ENCODE measurements around the gene STAG1.
A peak's percentile ranks its signal among the peaks of the same experiment; 100 is the strongest.
"Not testable (repeated sequence)": the region's sequence is repeated elsewhere in the genome, so short reads cannot be mapped to it uniquely, and the experiment has no call there.

Gene STAG1

DNA sequence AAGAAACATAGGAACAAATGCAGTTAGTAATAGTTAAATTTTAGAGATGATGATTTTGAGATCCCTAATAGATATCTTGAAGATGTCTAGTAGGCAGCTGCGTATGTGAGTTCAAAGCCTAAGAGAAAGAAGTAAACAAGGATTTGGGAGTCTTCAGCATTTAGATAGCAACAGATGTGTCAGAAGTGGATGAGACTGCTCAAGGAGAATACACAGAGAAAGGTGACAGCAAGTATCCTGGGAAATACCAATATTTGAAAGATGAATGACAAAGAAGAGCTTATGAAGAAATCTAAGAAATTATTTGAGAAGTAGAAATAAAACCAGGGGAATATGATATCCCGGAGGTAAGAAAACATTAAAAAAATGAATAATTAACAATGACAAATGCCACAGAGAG lies 371.1 kb downstream of the STAG1 start:
- DNase-seq: no peak

DNA sequence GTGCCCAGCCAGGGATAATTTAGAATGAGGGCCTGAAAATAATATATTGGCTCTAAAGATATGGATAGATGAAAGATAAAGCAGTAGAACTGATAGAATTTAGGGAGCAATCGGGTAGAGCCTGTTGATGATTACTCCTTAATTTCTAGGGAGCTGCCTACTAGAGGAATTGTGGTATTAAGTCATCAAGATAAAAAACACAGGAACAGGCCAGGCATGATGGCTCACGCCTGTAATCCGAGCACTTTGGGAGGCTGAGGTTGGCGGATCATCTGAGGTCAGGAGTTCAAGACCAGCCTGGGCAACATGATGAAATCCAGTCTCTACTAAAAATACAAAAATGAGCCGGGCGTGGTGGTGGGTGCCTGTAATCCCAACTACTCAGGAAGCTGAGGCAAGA lies 371.6 kb downstream of the STAG1 start:
- DNase-seq: no peak

DNA sequence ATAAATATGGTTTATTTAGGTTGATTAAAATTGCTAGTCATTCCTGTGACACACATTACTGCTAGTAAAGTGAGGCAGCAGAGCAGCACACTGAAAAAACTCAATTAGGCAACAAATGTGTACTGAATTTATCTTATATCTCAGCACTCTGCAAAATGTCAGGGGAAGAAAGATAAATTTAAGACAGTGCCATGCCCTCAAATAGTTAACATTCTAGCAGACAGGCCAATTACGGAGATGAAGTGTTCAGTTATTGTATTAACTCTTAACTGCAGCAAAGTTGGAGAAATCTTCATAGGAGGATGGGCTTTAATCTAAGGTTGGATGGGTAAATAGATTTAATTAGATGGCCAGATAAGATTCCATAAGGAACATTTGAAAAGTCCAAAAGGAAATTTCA lies 374.2 kb downstream of the STAG1 start:
- DNase-seq: no peak

DNA sequence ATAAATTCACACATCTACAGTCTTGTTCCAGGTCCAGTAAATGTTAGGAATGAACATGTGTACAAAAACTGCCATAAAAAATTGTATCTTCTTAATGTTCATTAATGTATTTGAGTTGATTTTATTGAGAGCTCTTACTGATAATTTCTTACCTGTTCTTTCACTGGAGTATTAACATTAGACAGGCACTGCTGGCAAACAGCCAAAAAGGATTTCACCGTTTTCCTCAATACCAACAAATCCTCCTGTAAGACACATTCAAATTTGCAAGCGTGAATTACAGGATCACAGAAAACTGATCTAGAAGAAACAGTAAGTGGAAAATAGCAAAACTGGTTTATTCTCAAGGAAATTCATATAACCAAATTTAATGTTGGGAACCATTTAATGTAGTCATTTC lies 374.7 kb downstream of the STAG1 start:
- DNase-seq: no peak

DNA sequence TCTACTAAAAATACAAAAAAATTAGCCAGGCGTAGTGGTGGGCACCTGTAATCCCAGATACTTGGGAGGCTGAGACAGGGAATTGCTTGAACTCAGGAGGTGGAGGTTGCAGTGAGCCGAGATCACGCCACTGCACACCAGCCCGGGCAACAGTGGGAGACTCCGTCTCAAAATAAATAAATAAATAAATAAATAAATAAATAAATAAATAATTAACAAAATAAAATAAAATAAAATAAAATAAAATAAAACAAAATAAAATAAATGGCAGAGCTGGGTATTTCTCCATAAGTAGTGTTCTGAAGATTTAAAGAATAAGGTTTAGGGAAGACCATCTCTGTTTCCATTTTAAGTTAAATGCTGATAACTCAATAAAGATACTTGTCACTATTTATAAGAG lies 376.4 kb downstream of the STAG1 start:
- DNase-seq: not testable (repeated sequence)

DNA sequence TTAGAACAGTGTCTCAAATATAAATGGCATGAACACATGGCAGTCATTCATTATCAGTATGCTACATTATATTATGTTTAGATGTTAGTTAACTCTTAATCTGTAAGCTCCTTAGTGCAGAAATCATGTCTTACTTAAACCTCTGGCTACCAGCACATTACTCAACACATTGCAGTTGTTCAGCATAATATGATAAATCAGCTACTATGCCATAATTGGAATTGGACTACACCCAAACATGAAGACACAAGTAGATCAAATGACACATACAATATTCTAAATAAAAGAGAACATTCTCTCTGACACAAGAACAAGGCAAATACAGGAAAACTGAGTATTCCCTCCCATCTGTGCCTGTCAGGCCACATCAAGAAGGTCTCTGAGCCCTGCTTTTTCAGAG lies 385.9 kb downstream of the STAG1 start:
- DNase-seq: no peak

DNA sequence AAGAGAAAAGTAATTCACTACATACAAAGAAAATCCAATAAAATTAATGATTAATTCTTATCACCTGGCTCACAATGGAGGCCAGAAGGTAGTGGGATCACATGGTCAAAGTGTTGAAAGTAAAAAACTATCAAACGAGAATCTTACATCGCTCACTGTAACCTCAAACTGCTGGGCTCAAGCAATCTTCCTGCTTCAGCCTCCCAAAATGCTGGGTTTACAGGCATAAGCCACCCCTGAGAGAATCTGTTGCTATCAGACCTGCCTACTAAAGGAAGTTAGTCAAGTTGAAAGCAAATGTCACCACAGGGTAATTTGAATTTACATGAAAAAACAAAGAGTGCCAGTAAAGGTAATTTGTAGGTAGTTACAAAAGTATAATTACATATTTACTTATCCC lies 398.7 kb downstream of the STAG1 start:
- DNase-seq: no peak

DNA sequence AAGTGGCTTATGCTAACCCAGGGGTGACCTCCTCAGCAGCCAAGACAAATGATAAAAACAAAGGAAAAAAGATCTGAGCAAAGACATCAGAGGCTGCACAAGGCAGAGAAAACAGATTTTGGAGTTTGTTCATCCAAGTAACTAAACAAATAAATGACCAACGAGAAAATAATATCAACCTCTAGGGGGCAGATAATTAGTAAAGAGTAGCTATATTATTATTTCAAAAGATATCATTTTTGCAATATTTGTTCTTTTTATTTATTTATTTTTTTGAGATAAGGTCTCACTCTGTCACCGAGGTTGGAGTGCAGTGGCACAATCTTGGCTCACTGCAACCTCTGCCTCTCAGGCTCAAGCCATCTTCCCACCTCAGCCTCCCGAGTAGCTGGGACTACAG lies 400.3 kb downstream of the STAG1 start:
- DNase-seq: no peak

DNA sequence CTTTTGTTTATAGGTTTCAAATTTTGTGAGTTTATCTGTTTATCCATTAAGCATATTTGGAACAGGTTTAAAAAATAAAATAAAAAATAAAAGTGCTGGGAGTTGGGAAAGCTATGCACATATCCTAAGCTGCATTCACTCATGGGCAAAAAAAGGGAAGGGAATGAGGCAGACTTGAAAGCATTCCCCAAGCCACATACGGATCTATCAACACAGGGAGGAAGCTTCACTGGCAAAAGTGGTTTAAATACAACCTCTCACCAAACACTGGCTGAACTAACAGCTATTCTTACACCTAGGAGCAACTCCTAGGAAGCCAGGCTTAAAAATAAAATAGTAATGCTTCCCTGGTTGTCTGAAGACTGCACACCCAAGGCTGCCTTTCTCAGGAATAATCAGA lies 400.8 kb downstream of the STAG1 start:
- no peak for DNase-seq

DNA sequence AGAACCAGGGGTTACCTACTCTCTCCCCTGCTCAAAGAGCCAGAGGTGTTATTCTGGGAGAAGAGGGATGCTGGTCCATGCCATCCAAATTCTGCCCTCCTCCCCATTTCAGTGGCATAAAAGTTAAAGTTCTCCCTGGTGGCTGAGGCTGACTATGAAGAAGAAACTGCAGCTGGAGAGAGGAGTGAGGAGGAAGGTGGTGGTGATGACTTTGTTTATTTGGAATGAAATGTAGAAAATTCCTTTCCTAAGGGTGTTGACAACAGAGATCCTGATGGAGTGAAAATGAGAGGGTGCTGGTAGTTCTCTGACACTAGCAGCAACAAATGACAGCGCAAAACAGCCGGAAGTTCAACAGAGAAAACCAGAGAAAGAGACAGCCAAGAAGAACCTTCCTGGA lies 401.6 kb downstream of the STAG1 start:
- DNase-seq: no peak

DNA sequence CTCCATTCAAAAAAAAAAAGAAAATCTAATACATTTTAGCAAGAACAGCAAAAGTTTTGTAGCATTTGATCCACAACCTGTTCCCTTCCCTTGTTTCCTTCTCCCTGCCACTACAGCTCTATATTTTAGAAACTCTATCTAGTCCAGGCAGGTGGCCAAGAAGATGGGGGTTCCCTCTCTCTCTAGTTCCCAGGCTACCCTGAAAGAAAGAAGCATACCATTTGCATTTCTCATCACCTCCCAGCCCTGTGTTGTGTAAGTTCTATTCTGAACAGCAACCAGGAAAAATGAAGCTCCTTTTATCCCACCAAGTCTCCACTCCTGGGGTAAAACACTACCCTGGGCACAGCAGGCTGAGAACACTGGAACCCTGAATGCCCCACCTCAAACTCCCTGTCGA lies 402.0 kb downstream of the STAG1 start:
- DNase-seq: no peak

DNA sequence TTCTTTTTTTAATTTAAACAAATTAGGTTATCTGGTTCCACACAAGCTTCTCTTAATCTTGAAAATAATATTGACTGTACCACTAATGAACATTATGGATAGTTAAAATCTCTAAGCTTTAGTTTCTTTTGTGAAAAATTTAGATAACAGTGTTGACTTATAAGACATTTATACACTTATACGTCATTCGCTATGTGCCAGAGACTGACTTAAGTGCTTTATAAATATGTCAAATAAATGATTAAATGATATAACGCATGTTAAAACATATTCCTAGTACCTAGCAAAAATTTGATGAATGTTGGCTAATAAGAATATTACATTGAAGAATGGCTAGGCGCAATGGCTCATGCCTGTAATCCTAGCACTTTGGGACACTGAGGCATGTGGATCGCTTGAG lies 405.7 kb downstream of the STAG1 start:
- no peak for DNase-seq

DNA sequence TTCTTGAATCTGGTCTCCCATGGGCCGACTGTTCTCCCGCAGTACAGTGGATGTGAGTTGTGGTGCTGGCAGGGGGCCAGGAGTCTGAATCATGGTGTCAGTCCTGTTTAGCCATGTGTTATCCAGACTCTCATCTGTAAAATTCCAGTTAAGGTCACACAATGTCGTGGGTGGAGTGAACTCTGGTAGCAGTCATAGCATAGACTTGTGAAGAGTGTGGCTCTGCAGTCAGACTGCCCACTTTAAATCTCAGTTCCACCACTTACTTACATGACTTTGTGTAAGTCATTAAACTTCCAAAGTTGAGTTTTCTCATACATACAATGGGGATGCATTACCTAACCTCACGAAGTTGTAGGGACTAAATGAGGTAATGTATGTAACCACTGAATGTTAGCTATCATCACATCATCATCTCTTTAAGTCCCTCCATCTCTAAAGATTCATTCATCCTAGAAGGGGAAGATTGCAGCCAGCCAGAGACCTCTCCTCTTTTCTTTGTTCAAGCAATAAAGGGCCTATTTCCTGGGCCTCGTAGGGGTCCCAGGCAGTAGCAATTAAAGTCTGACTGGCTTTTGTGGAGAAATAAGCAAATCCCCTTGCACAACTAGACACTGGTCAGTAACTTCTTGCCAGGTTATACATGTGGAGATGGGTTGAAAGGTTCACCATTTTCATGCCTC lies 408.2 kb downstream of the STAG1 start:
- DNase-seq: peak; percentile 4

DNA sequence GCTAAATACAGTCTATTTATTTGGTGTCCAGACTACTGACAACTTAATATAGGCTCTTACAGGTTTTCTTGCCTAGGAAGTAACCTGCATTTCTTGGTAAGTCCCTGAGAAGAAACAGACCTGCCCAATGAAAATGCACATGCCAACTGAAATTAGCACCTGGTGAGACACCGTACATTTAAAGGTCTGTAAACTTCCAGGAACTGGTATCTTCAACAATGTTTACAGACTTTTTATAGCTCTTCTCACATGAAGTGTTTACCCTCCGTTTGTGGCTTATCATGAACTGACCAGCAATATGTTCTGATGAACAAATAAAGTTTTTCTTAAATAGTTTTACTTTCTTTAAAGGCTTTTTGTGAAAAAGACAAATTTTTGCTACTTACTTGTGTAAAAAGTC lies 408.7 kb downstream of the STAG1 start:
- no peak for DNase-seq

DNA sequence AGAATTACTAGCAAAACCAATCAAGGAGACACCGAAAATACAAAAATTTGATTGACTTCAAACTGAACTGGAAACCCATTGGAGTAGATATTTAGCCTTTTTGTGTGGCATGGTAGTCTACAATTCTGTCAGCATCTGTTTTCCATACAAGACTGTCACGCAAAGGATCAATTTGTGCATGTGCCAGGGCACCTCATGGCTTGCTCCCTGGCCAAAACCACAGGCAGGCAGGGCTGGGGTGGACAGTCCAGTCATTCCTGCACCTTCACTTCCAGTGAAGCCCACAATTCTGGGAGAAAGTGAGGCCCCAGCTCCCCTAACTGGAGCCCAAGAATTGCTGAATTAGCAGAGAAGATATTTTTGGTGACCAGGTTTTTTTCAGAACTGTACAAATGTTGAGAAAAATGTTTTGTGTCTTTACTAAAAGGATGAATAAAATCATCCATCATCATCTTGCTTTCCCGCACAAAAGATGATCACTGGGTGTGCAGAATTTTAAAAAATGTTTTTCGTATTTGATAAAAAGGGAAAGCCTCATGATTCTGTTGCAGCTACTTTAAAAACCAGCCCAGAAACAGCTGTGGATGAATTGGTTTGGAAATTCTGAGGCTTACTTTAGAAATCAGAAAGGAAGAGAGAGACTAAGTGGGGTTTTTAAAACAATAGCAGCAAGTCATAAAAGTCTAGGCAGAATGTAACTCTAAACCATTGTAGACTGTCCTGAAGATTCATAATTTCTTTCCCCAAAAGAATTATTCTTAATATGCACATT lies 415.7 kb downstream of the STAG1 start:
- DNase-seq: no peak

DNA sequence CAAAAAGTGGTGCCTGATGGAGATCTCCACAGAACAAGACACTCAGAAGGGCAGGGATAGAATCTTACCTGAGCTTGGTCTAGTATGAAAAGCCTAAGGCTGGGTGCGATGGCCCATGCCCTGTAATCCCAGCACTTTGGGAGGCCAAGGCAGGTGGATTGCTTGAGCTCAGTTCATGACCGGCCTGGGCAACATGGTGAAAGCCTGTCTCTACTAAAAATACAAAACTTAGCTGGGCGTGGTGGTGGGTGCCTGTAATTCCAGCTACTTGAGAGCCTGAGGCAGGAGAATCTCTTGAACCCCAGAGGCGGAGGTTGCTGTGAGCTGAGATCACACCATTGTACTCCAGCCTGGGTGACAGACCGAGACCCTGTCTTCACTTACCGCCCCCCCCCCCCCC lies 417.5 kb downstream of the STAG1 start:
- not testable (repeated sequence) for DNase-seq

DNA sequence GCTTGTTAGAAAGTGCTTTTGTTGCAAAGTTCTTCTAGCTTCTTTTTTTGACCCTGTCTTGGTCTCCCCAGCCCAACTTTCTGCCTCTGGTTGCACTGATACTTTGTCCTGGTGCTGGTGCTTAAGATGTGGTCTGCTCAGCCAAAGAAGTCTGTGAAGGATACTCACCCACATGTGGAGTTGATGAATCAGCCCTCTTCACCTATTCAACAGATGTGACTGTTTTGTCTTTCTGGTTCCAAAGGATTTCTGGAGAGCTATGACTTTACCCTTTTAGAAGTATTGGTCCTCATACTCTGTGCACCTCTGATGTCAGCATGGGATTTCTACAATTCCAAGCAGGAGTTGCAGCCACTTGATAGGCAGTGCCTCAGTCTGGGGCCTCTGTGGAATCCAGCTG lies 418.0 kb downstream of the STAG1 start:
- DNase-seq: no peak

DNA sequence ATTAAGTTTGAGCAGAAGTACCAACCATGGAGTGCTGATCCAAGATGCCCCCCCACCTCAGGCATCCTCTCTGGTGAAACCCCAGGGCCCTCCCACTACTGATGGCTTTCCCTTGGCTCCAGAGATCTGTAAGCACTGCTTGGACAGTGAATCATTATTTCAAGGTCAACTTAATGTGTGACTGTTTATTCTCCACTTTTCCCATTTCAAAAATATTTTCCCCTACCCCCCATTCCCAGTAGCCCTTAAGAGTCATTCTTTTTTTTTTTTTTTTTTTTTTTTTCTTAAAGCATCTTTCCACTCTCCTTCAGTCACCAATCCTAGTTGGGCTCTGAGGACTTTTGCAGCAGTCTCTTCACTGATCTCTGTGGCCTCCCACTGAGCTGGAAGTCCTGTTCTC lies 419.4 kb downstream of the STAG1 start:
- DNase-seq: no peak

DNA sequence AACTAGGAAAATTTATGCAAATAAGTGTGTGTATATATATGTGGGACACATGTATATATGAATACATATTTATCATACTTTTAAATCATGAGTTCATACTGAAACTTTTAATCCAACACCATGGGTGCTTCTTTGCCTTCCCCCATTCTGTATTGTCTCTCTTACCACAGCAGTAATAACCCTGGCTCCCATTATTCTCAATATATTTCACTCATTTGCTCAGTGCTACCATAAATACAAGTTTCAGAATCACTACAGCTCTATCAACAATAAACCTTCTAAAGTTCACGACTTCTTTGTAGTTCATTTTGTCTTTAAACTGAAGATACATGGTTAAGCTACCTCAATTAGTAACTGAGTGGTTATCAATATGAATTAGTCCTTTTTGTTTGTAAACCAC lies 419.9 kb downstream of the STAG1 start:
- no peak for DNase-seq

DNA sequence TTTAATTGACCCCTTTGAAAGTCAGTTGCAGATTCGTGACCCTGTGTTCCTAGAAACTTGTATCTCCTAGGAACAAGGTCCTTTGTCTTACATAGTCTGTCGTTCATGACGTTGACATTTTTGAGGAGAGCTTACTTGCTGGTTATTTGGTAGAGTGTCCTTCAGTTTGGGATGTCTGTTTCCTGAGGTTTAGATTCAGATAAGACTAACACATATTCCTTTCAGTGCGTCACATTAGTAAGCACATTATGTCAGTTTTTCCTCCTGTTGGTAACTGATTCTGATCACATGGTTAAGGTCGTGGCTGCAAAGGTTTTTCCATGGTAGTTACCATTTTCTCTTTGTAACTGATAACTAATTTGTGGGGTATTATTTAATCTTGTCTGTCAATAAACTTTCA lies 421.3 kb downstream of the STAG1 start:
- DNase-seq: no peak

DNA sequence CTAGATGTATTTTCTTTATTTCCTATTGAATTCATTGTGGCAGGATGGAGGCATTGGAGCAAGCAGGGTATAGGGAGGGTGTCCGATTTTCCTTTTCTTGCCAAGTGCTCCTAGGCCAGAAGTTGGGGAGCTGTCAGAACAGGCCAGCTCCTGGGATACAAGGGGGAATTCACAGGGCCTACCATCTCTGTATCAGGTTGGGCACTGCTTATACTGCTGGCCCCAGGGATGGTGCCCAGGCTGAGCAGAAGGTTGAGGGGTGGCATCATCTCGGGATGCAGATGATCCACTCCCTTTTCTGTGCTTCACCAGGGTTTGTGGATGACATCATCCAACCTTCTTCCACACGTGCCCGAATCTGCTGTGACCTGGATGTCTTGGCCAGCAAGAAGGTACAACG lies 422.6 kb downstream of the STAG1 start:
- no peak for DNase-seq

DNA sequence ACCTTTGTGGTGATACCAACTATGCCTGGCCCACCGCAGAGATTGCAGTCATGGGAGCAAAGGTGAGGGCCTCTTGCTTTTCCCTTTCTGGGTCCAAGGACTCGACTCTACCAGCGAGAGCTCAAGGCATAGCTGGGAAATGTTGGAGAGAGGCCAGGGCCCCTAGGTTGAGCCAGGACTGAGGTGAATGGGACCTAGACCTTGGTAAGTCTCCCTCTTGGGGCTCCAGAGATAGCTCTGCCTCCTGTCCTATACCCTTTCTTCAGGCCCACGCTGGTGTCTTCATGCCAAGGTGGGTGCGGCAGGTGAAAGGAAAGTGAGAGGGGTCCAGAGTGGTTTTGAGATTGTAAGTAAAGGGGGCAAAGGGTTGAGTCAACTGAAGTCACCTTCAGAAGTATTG lies 424.5 kb downstream of the STAG1 start:
- DNase-seq: no peak

DNA sequence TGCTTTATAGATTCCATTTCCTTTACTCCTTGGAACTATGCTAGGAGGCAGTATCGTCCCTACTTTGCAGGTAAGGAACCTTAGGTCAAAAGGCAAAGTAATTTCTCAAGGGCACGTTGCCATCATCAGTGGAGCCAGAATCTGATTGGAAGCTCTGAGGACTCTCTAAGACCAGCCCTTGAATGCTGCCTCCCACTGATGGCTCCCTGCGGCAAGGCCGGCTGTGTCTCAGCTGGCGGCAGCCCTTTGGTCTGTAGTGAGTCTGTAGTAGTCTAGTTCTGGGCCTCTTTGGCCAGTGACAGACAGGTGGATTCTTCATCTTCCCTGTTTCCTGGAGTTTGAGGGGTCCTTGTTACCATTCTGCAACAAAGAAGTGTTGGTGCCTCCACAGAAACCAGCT lies 425.9 kb downstream of the STAG1 start:
- DNase-seq: no peak

DNA sequence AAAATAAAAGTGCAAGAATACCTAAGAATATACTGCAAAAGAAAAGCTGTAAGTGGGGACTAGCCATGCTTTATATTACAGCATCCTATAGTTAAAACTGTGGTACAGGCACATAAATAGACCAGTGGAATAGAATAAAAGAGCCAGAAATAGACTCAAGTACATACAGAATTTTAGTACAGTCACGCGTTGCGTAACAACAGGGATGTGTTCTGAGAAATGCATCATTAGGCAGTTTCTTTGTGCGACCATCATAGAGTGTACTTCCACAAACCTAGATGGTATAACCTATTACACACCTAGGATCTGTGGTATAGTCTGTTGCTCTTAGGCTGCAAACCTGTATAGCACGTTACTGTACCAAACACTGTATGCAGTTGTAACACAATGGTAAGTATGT lies 440.2 kb downstream of the STAG1 start:
- no peak for DNase-seq

DNA sequence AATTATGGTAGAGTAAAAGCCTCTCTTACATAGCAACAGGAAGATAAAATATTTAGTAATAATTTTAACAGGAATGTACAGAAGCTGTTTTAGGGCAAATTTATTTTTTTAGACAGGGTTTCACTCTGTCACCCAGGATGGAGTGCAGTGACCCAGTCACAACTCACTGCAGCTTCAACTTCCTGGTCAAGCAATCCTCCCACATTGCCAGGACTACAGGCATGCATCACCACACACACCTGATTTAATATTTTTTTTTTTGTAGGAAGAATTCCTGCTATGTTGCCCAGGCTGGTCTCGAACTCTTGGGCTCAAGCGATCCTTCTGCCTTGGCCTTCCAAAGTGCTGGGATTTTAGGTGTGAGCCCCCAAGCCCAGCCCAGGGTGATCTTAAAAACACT lies 440.9 kb downstream of the STAG1 start:
- DNase-seq: no peak
